GM12801 (cell line): ENCODE measurements around the gene CARMIL3.

Experiments used
- TF ChIP-seq, protein P1 (sequence below): IDR thresholded peaks from one replicate; pipeline ENCODE4 v1.5.1; 2011; ENCODE audit warnings: control low read depth; ENCODE audit not compliant: insufficient read length; ENCODE audit errors: extremely low read depth

Gene CARMIL3, protein sequence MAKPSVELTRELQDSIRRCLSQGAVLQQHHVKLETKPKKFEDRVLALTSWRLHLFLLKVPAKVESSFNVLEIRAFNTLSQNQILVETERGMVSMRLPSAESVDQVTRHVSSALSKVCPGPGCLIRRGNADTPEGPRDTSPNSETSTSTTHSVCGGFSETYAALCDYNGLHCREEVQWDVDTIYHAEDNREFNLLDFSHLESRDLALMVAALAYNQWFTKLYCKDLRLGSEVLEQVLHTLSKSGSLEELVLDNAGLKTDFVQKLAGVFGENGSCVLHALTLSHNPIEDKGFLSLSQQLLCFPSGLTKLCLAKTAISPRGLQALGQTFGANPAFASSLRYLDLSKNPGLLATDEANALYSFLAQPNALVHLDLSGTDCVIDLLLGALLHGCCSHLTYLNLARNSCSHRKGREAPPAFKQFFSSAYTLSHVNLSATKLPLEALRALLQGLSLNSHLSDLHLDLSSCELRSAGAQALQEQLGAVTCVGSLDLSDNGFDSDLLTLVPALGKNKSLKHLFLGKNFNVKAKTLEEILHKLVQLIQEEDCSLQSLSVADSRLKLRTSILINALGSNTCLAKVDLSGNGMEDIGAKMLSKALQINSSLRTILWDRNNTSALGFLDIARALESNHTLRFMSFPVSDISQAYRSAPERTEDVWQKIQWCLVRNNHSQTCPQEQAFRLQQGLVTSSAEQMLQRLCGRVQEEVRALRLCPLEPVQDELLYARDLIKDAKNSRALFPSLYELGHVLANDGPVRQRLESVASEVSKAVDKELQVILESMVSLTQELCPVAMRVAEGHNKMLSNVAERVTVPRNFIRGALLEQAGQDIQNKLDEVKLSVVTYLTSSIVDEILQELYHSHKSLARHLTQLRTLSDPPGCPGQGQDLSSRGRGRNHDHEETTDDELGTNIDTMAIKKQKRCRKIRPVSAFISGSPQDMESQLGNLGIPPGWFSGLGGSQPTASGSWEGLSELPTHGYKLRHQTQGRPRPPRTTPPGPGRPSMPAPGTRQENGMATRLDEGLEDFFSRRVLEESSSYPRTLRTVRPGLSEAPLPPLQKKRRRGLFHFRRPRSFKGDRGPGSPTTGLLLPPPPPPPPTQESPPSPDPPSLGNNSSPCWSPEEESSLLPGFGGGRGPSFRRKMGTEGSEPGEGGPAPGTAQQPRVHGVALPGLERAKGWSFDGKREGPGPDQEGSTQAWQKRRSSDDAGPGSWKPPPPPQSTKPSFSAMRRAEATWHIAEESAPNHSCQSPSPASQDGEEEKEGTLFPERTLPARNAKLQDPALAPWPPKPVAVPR (N-terminal part only)

DNA sequence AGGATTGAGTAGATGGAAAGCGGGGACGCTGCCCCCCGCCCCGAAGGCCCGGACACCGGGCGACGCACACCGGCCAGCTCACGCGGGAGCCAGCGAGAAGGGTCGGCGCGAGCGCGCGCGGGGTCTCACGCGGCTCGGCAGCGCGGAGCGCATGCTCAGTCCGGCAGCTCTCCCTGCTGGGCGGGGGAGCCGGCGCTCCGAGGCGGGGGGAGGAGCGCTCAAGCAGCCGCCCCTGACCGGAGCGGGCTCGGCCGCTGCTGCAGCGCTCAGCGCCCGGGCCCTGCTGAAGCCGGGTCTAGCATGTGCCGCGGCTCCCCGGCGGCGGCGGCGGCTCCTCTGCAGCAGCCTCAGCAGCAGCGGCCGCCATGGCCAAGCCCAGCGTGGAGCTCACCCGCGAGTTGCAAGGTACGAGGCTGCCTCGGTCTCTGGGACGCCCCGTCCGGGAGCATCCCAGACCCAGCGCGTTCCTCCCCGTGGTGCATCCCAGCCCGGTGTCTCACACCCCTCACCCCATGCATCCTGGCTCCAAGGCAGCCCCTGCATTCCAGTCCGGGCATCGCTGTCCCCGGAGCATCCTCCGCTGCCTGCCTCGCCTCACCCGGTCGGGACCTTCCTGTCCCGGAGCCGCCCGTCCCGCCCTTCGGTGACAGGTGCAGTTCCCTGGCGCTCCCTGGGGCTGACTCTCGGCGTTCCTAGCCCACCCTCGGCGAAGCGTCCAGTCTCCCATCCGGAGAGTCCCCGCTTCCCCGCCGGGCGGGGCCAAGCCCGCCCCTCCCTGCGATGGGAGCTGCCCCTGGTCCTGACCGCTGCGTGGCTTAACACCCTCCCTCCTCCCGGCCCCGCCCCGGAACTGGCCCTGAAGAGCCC lies at the start of gene CARMIL3:
Gene CARMIL3, plus strand, starts transcription at position 221 of the 867 bp plus-strand sequence. Its CDS starts 145 bp downstream, at position 366.
- TF ChIP-seq, protein P1, sequence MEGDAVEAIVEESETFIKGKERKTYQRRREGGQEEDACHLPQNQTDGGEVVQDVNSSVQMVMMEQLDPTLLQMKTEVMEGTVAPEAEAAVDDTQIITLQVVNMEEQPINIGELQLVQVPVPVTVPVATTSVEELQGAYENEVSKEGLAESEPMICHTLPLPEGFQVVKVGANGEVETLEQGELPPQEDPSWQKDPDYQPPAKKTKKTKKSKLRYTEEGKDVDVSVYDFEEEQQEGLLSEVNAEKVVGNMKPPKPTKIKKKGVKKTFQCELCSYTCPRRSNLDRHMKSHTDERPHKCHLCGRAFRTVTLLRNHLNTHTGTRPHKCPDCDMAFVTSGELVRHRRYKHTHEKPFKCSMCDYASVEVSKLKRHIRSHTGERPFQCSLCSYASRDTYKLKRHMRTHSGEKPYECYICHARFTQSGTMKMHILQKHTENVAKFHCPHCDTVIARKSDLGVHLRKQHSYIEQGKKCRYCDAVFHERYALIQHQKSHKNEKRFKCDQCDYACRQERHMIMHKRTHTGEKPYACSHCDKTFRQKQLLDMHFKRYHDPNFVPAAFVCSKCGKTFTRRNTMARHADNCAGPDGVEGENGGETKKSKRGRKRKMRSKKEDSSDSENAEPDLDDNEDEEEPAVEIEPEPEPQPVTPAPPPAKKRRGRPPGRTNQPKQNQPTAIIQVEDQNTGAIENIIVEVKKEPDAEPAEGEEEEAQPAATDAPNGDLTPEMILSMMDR = no peak

DNA sequence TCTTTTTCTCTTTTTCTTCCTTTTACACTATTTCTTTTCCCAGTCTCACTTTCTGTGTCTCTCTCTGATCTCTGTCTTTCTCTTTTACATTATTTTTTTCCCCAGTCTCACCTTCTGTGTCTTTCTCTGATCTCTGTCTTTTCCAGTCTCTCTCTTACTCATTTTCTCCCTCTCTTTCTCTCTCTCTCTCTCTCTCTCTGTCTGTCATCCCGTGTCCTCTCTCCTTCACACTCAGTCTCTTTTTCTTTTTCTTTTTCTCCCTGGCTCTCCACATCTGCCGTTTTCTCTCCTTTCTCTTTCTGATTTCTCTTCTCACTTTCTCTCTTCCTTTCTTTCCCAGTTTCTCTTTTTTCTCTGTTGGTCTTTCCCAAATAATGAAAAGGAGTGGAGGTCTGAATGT lies 40.8 kb upstream of the CARMIL3 start:
- TF ChIP-seq, protein P1 = no peak

DNA sequence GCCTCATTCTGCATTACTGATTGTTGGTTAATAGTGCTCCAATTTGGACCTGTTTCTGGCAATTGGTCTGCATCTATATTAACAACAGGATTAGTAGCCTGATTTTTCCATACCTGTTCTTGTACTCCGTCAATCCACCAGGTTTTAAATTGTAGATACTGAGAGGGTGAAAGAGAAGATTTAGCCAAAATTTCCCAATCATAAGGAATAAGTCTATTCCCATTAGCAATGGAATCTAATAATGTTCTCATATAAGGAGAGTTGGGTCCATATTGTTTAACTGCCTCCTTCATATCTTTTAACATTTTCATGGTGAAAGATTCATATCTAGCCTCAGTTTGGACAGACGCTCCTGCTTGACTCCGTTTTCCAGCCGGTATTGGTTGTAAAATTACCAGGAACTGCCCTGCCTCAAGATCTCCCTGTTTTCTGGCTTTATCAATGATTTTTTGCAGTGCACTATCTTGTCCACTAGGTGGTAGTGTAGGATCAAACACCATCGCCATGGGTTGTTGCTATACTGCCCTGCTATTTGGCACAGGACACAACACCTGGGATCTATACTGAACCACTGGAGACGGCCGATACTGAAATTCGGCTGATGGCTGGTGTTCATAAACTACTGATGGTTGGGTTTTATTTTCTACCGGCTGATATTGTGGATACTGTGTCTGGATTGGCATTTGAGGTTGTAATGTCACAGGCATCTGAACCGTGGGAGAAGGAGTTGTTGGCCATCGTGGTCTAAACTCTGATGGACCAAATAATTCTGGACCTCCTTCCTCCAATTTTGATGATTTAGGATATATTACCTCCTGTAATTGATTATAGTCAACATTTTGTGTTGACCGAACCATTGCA lies 37.9 kb upstream of the CARMIL3 start:
- TF ChIP-seq, protein P1 = no peak

DNA sequence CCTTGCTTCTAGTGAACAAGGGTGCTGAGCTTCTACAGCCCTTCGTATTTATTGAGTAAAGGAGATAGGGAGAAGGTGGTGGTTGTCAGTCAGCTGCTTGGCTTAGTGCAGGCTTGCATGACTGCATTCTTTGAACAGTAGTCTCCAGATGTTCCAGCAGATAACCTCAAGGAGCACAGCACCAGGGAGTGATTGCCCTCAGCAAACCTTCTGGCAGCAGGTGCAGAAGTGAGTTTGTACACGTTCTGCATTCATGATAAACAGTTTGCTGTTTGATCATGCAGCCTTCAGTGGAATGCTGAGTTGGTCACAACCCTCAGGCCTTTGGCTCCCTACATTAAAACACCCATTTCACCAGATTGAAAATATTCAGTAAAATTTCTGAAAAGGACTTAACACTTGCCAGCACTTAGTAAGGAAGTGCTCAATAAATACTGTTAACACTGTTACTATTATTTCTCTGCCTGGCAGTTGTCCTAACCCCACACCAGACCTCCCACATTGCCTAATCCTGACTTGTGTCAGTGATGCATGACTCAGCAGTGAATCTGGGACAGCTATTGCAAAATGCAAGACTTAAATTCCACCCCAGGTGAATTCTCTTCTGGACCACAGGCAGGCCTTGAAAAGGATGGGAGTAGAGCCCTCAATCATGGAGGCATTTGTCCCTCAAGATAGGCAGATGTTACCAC lies 18.9 kb upstream of the CARMIL3 start:
- TF ChIP-seq, protein P1 = no peak

DNA sequence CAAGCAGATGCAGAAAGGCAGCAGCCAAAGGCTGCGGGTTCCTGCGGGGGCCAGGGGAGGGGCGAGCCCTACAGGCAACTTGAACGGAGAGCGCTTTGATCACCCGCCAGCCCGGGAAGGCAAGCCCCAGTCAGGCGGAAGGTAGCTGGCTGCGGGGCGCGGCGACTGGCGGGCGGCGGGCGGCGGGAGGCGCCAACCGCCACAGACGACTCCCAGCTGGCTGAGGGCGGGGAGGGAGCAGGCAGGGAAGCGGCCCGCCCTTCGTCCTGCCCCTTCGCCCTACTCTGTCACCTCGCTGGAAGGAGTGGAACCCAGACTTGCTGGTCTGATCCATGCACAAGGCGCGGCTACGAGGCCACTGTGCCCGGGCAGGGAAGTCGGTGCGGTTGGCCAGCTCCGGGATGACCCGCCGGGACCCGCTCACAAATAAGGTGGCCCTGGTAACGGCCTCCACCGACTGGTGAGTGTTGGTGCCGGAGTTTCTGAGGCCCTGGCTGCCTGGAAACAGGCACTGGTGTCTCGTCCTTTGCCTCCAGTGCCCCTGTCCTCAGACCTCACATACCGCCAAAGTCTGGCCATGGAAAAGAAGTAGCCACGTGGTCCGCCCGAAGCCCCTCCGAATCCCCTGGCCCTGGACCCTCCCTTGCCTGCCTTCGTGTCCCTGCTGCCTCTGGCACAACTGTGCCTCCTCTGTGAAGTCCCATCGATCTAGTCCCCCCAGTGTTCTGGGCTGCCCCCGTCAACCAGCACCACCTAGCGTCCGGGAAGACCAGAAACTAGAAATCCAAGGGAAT lies 15.4 kb upstream of the CARMIL3 start:
- TF ChIP-seq, protein P1 = no peak
